ENCODE data around the gene MIA. TPM values are rescaled to one million over a fixed set of nuclear protein-coding genes. Genes with fewer than 3 reads are reported as not detected.
"Not testable (repeated sequence)": the region's sequence is repeated elsewhere in the genome, so short reads cannot be mapped to it uniquely, and the experiment has no call there.

Gene MIA
- total RNA-seq, 1 donor from 2014 or later: 0.20 TPM

GRCh38 chr19:40750058-40750873 is 25.1 kb upstream of the MIA start, which contains the start of gene ACTMAP:
Gene ACTMAP (minus strand): TSS chr19:40750477. CDS start chr19:40749803, 674 bp downstream.
- peak; percentile 100 for DNase-seq (ENCODE audit: low read depth, low spot score)

- peak; percentile 93 for DNase-seq (ENCODE audit: low read depth, low spot score)
Observed at GRCh38 chr19:40750874-40751537, 24.3 kb upstream of the MIA start, which contains the start of gene SNRPA. Gene SNRPA (plus strand): TSS chr19:40751203. CDS start chr19:40751409, 206 bp downstream.

GRCh38 chr19:40752257-40752781 is 23.0 kb upstream of the MIA start:
- no peak for DNase-seq (ENCODE audit: low read depth, low spot score)

- no peak for DNase-seq (ENCODE audit: low read depth, low spot score)
Observed at GRCh38 chr19:40754611-40755247, 20.6 kb upstream of the MIA start.

GRCh38 chr19:40755248-40755624 is 20.1 kb upstream of the MIA start:
- no peak for DNase-seq (ENCODE audit: low read depth, low spot score)

GRCh38 chr19:40755791-40756190 is 19.5 kb upstream of the MIA start:
- DNase-seq (ENCODE audit: low read depth, low spot score): no peak

GRCh38 chr19:40756502-40757110 is 18.7 kb upstream of the MIA start:
- no peak for DNase-seq (ENCODE audit: low read depth, low spot score)

GRCh38 chr19:40758491-40758890 is 16.8 kb upstream of the MIA start:
- no peak for DNase-seq (ENCODE audit: low read depth, low spot score)

- DNase-seq (ENCODE audit: low read depth, low spot score): no peak
Observed at GRCh38 chr19:40759352-40759751, 16.0 kb upstream of the MIA start.

- no peak for DNase-seq (ENCODE audit: low read depth, low spot score)
Observed at GRCh38 chr19:40762754-40763470, 12.4 kb upstream of the MIA start.

GRCh38 chr19:40763526-40763925 is 11.8 kb upstream of the MIA start:
- DNase-seq (ENCODE audit: low read depth, low spot score): no peak

- no peak for DNase-seq (ENCODE audit: low read depth, low spot score)
Observed at GRCh38 chr19:40763963-40764362, 11.4 kb upstream of the MIA start.

- not testable (repeated sequence) for DNase-seq (ENCODE audit: low read depth, low spot score)
Observed at GRCh38 chr19:40766385-40766784, 8.9 kb upstream of the MIA start.

- no peak for DNase-seq (ENCODE audit: low read depth, low spot score)
Observed at GRCh38 chr19:40768869-40769268, 6.5 kb upstream of the MIA start.

- DNase-seq (ENCODE audit: low read depth, low spot score): not testable (repeated sequence)
Observed at GRCh38 chr19:40771101-40771862, 4.0 kb upstream of the MIA start.

- no peak for DNase-seq (ENCODE audit: low read depth, low spot score)
Observed at GRCh38 chr19:40775632-40776022, 306 bp downstream of the MIA start.

GRCh38 chr19:40776364-40776763 is 1.0 kb downstream of the MIA start:
- DNase-seq (ENCODE audit: low read depth, low spot score): no peak

- peak; percentile 72 for DNase-seq (ENCODE audit: low read depth, low spot score)
Observed at GRCh38 chr19:40776932-40777644, 1.8 kb downstream of the MIA start.

GRCh38 chr19:40777645-40777936 is 2.3 kb downstream of the MIA start:
- no peak for DNase-seq (ENCODE audit: low read depth, low spot score)
